Dermis blood vessel endothelial cell (primary cell): ENCODE data around the gene ATP8B4. TPM values are rescaled to one million over a fixed set of nuclear protein-coding genes. Genes with fewer than 3 reads are reported as not detected.
"Not testable (repeated sequence)": the region's sequence is repeated elsewhere in the genome, so short reads cannot be mapped to it uniquely, and the experiment has no call there.

Source experiments
- DNase-seq: peaks from one replicate; pipeline ENCODE4 v3.0.0; 2010
- total RNA-seq: library from RNA; depleted of rRNA; stranded (reverse); fragments of >200 nt; gene quantifications from 2 replicates; pipeline ENCODE4 v1.2.3, GENCODE V29; 2014

Gene ATP8B4
- total RNA-seq, 1 donor from 2014 or later, result 1.7 TPM

- DNase-seq, result no peak
These were observed 21.1 kb upstream of the ATP8B4 start for GRCh38 chr15:50140098-50140497.

GRCh38 chr15:50138391-50138790 is 19.4 kb upstream of the ATP8B4 start:
- peak; percentile 5 for DNase-seq

GRCh38 chr15:50137893-50138292 is 18.9 kb upstream of the ATP8B4 start:
- DNase-seq, result no peak

GRCh38 chr15:50137330-50137761 is 18.3 kb upstream of the ATP8B4 start:
- DNase-seq, result no peak

GRCh38 chr15:50135031-50135551 is 16.1 kb upstream of the ATP8B4 start:
- DNase-seq, result no peak

- DNase-seq, result peak; percentile 4
These were observed 15.5 kb upstream of the ATP8B4 start for GRCh38 chr15:50134524-50135024.

- DNase-seq, result not testable (repeated sequence)
These were observed 13.4 kb upstream of the ATP8B4 start for GRCh38 chr15:50132251-50132984.

- no peak for DNase-seq
These were observed 12.6 kb upstream of the ATP8B4 start for GRCh38 chr15:50131617-50132016.

GRCh38 chr15:50128266-50128665 is 9.2 kb upstream of the ATP8B4 start:
- DNase-seq, result no peak

- no peak for DNase-seq
These were observed 8.3 kb upstream of the ATP8B4 start for GRCh38 chr15:50127255-50127777.

GRCh38 chr15:50126072-50126471 is 7.0 kb upstream of the ATP8B4 start:
- DNase-seq, result no peak

GRCh38 chr15:50124631-50125030 is 5.6 kb upstream of the ATP8B4 start:
- no peak for DNase-seq

- no peak for DNase-seq
These were observed 5.0 kb upstream of the ATP8B4 start for GRCh38 chr15:50123861-50124557.

GRCh38 chr15:50120729-50121128 is 1.7 kb upstream of the ATP8B4 start:
- DNase-seq, result no peak

GRCh38 chr15:50117431-50118027 is 1.5 kb downstream of the ATP8B4 start:
- no peak for DNase-seq

GRCh38 chr15:50116477-50116876 is 2.6 kb downstream of the ATP8B4 start:
- peak; percentile 23 for DNase-seq

- DNase-seq, result no peak
These were observed 4.8 kb downstream of the ATP8B4 start for GRCh38 chr15:50113992-50114780.

- no peak for DNase-seq
These were observed 5.9 kb downstream of the ATP8B4 start for GRCh38 chr15:50113187-50113505.

- DNase-seq, result no peak
These were observed 6.4 kb downstream of the ATP8B4 start for GRCh38 chr15:50112488-50113186.

GRCh38 chr15:50110285-50110684 is 8.7 kb downstream of the ATP8B4 start:
- no peak for DNase-seq

- DNase-seq, result no peak
These were observed 9.7 kb downstream of the ATP8B4 start for GRCh38 chr15:50109076-50109987.
